GM18508 (cell line): ENCODE results near the gene ADM.

Experiments used
- ATAC-seq: cut with Tn5 transposase; IDR thresholded peaks from one replicate; pipeline ENCODE4 v1.9.1; 2021; ENCODE audit warnings: moderate number of reproducible peaks; ENCODE audit not compliant: insufficient read depth, unreplicated experiment

The ADM gene

GRCh38 chr11:10307400-10308200, 2.7 kb downstream of the ADM start:
- peak; percentile 58 for ATAC-seq

DNA sequence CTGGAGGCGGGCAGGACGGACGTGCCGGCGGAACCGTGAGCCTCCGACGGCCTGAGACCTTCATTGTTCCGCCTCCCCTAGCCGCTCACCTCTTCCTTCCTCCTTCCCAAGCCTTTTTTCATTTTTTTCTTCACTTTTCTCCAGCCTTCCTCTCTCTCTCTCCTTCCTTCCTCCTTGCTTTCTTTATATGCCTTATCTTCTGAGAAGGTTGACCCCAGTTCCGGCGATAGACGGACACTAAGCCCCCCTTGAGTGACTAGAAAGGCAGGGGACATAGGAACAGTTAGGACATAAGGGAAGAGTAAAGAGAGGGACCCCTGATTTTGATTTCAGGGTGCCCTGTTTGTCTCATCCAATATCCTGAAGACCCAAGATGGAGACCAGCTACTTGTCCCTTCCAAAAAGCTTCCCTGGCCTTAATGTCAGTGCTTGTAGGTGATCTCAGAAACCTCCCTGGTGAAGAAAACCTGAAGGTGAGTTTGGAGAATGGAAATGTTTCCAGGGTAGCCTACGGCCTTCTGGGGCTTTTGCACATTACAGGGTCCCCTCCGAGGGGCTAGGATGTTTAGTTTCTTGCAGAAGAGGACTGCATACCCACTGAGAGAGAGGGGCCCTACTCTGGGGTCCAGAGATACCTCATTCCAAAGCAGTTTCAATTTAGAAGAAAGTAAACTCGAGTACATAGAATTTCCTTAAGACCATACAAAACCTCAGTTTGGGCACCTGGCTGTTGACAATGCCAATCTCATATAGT, 3.5 kb downstream of the ADM start:
- ATAC-seq, result no peak

DNA sequence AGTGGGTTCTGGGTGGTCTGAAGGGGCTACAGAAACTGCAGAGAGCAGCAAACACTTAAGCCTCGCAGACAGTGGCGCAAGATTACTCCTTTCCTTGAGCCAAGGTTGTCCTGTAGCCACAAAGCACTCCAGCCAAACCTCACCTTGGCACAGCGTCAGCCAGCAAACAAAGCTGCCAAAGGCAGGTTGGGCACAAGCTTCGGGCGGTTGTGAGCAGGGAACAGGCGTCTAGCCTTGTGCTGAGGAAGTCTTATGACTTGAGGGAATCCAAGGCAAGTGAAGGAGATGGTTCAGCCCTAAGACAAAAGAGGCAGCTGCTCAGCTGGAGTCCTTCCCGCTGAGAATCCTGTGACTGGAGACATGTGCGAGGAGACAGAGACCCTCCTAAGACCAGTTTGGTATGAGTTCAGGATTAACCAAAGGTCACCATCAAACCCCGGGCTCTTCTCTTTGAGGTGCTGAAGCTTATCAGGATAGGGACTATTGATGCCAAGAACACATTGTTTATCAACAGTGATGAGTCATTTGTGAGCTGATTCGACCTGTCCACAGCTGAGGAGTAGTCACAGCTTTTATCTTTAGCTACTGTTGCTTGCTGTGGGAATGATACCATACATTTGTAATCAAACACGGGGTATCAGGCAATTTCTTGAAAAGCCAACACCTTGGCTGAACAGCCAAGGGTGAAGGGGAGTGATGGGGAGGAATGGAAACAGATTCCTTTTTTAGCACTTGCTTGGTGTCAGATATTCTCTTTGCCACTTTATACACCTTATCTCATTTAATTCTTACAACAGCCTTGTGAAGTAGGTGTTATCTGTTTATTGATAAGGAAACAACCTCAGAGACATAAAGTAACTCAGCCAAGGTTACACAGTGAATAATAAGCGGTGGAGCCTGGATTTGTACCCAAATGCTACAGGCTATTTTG, 4.6 kb downstream of the ADM start:
- no peak for ATAC-seq

- no peak for ATAC-seq
Measured at GRCh38 chr11:10310301-10310841, 5.5 kb downstream of the ADM start.

DNA sequence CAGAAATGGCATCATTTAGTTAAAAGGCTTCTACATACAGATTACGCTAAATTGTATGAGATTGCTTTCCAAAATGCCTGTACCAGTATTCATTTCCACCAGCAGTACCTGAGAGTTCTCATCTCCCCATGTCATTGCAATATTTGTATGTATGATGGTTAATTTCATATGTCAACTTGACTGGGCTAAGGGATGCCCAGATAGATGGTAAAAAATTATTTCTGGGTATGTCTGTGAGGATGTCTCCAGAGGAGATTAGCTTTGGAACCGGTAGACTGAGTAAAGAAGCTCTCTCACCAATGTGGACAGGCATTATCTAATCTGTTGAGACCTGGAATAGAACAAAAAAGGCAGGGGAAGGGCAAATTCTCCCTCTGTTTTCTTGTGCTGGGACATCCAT, 6.9 kb downstream of the ADM start:
- ATAC-seq, result no peak

GRCh38 chr11:10314199-10315072, 9.6 kb downstream of the ADM start:
- ATAC-seq, result no peak

DNA sequence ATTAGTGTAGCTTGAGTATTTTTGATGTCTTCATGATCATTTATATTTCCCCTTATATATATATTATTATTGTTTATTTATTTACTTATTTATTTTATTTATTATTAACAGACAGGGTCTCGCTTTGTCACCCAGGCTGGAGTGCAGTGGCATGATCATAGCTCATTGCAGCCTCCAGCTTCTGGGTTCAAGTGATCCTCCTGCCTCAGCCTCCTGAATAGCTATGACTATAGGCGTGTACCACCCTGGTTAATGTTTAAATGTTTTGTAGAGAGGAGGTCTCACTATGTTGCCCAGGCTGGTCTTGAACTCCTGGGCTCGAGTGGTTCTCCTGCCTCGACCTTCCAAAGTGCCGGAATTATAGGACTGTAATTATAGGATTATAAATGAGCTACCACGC, 10.2 kb downstream of the ADM start:
- no peak for ATAC-seq

DNA sequence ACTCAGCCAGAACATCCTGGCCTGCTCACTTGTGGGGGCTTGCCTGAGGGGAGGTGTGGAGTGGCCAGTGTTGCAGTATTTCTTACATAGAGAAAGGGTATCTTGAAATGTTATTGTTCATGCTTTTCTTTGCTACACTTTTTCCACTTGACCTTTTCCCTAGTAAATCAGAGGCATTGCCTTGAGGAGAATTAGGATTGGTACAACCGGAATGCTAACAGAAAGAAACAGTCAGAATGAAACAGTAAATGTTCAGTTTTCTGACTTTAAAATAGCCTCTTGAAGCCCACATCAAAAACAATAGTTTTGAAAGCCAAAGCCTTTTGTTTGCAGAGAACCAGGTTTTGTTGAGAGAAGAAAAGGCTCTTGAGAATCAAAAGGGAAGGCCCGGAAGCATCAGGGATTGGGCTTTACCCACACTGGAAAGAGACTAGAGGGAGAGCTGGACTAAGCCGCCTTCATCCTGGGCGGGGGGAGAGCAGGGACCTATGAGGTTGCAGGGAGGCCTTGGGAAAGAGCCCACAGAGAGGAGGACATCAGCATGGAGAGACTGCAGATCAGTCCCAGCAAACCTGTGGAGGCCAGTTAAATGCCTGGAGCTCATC, 12.4 kb downstream of the ADM start:
- ATAC-seq, result no peak

DNA sequence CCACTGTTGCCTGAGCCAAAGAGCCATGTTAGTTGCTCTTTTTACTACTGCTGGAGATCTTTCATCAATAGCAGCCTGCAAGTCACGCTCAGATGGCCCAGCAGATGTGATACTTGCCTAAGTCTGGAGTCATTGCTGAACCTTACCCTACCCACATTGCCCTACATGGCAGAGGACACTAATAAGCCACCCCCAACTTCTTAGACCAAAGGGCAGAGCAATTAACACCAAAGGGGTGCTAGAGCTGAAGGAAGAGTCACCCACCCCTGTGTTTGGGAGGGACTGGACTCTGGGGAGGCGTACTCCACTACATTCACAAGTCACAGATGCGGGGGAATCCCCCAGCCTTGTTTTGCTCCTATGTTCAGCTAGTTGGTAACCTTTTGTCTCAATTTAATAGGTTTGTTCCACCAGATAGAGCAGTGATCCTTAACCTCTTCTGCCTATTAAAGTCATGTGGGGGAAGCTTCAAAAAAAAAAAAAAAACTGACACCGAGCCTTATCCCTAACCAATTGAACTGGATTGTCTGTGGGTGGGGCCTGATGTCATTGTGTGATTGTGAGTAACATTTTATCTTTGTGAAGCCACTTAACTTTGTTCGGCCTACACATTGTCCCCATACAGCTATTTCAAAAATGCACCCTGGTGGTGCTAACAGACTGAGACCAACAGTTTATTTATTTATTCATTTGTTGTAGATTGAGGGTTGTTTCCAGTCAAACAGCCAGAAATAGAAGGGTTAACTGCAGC, 13.1 kb downstream of the ADM start:
- peak; percentile 51 for ATAC-seq

DNA sequence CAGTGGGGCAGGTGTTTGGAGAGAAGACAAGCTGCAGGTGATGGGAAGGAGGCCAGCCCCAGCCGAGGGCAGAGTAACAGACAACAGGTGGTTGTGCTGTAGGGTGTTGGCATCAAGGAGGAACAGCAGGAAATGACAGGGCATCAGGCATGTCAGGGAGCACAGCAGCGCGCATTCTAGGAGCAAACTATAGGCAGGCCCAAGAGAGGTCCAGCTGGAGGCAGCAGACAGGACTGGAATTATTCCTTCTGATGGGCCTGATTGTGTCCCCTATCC, 13.6 kb downstream of the ADM start:
- no peak for ATAC-seq

DNA sequence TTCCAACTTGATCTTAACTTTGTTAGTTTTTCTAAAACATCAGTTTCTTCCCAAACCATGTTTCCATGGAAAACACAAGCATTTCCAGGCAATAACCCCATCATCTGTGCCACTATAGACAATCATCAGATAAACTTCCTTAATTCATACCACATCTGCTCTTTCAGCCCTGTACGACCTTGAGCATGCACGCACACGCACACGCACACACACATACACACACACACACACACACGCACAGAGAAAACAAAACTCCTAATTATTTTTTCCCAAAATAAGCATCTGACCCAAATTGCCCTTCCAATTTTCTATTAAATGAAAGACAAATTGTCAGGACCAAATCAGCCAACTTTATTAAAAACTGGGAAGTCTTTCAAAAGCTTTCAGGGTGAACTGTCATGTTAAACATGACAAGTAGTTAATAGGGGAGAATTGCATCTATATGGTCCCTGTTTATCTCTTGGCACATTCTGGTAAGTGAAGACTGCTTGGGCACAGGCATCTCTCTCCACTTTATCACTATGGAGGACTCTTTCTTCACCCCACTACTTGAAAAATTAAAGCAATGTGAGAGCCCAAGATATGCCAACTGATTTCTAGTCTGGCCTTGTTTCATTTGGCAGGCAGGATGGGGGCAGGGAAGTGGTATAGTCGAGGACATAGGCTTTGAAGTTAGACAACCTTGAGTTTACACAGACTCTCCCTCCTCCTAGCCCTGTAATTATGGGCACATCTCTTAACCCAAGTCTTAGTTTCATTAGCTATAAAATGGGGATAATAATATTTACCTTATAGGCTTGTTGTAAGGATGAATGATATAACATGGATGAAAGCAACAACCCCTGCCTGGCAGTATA, 15.1 kb downstream of the ADM start:
- no peak for ATAC-seq

DNA sequence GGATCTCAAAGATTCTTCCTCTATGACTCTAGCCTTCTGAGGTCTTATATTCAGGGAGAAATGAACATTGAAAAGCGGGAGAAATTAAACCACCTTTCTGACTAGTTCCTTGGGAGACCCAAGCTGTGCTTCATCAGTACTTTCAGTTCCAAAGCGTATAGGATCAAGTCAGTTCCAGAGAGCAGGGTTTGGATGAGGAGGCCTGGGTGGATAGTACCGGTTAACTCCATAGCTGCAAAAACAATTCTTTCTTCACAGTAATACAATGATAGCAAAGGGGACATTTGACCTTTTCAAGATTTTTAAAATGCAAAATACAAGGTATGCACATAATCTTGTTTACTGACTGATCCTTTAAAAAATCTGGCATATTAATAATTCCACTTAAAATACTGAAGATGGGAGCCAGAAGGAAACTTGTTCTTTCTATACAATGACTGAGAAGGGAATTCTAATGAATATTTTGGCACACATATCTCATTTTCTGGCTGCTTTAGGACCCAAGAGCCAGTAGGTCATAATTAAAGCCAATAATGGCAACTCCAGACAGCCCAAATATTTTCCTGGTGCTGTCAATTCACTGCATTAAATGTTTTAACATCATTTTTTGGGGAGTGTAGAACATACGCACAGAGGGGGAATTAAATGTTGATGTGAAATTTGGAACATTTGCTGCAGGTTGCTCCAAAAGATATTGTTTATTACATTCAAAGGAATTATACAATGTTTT, 16.0 kb downstream of the ADM start:
- ATAC-seq, result no peak

- no peak for ATAC-seq
Measured at GRCh38 chr11:10322401-10322800, 17.5 kb downstream of the ADM start.

DNA sequence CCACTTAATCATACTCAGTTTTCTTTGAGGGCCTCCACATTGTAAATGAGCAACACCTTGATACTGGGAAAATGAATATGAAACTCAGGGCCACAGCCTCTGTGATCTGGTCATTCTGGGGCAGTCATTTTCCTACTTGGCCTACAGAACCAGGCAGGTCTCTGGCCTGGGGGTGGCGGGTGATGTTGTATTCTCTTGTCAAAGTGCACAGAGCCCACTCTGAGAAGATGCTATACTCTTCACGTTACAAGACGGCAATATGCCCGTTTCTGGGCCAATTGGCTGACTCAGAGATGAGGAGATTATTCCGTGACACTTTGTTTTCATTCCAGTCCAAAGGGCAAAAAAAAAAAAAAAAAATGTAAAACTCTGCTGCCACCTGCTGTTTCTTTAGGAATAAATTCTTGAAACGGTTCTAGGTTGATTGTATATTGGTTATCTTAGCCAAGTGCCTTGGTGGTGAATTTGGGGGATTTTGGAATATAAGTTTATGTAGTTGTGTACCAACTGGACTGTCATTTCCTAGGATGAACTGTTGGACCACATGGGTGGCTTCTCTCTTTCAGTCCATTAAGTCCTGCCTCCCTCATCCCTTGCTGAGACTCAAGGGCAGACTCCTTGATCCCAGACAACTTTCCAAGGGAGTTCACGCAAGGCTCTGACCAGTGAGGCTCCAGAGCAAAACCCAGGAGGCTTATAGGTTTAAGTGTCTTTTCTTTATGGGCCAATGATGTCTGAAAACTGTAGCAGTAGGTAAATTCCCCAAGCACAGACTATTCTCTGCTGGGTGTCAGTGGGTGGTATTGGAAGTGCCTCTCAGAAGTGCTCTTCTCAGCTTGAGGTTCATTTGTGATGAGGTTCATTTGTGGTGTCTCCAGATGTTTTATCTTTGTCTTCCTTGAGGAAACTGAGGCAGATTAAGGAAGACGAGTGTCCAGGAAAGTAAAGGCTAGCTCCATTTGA, 18.2 kb downstream of the ADM start:
- no peak for ATAC-seq

DNA sequence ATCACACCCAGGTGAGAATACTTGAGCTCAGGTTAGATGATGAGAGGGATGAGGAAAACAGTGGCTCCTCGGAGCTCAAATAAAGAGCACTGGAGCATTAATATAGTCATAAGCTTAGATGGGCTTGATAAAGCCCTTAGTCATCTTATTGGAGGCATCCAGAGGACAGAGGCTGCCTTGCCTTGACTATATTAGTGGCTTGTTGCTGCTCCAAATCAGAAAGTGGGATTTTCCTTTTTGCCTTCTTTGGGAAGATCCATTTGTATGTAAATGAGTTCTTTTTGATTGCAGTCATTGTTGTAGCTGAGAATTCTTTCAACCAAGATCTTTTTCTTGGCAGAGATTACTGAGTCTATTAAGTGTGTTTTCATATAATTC, 18.9 kb downstream of the ADM start:
- ATAC-seq, result no peak

- ATAC-seq, result no peak
Measured at GRCh38 chr11:10324474-10324873, 19.6 kb downstream of the ADM start.
